ENCODE results near the gene TNS2. TPM values are rescaled to one million over a fixed set of nuclear protein-coding genes. Genes with fewer than 3 reads are reported as not detected.

Gene TNS2
- total and polyA plus RNA-seq, 2 of the 13 experiments (the other 11 are each of a cell fraction or from before 2014, with no cell fraction given), result 8.9 to 20.4 TPM

DNA sequence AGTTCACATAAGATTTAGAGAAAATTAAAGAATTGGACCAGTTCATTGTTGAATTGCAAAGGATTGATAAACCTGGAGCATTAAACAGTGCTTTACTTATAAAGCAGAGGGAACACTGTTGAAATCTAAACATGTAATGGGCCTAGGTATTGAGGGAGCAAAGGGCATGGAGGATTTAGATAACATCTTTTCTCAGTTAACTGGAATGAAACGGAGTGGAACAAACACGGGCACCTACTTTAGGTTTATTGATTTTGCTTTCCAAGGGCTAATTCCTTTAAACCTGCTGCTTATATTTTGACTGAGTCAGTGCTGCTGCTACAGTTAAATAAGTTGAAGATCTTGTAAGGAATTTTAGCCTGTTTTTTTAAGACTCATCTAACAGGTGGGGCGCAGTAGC is 38.0 kb upstream of the TNS2 start (continued):
- TF ChIP-seq, protein P1, sequence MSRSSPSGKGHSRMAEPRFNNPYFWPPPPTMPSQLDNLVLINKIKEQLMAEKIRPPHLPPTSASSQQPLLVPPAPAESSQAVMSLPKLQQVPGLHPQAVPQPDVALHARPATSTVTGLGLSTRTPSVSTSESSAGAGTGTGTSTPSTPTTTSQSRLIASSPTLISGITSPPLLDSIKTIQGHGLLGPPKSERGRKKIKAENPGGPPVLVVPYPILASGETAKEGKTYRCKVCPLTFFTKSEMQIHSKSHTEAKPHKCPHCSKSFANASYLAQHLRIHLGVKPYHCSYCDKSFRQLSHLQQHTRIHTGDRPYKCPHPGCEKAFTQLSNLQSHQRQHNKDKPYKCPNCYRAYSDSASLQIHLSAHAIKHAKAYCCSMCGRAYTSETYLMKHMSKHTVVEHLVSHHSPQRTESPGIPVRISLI (CRISPR knock-in tag; IDR thresholded peaks at IDR 0.05; ENCODE audit: borderline replicate concordance), result no peak
- TF ChIP-seq ZFP91 (CRISPR knock-in tag; IDR thresholded peaks at IDR 0.05; ENCODE audit: borderline replicate concordance), result no peak
- TF ChIP-seq CCAR2 (optimal IDR thresholded peaks at IDR 0.05; ENCODE audit: low read depth, low read length), result no peak
- no peak for TF ChIP-seq ZNF644 (CRISPR knock-in tag; IDR thresholded peaks at IDR 0.05; ENCODE audit: low read depth)
- TF ChIP-seq, protein P2, sequence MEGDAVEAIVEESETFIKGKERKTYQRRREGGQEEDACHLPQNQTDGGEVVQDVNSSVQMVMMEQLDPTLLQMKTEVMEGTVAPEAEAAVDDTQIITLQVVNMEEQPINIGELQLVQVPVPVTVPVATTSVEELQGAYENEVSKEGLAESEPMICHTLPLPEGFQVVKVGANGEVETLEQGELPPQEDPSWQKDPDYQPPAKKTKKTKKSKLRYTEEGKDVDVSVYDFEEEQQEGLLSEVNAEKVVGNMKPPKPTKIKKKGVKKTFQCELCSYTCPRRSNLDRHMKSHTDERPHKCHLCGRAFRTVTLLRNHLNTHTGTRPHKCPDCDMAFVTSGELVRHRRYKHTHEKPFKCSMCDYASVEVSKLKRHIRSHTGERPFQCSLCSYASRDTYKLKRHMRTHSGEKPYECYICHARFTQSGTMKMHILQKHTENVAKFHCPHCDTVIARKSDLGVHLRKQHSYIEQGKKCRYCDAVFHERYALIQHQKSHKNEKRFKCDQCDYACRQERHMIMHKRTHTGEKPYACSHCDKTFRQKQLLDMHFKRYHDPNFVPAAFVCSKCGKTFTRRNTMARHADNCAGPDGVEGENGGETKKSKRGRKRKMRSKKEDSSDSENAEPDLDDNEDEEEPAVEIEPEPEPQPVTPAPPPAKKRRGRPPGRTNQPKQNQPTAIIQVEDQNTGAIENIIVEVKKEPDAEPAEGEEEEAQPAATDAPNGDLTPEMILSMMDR (CRISPR knock-in tag; IDR thresholded peaks at IDR 0.05), result no peak
- TF ChIP-seq ZNF569 (CRISPR knock-in tag; IDR thresholded peaks at IDR 0.05; ENCODE audit: borderline replicate concordance), result no peak
- no peak for TF ChIP-seq PBX2 (CRISPR knock-in tag; IDR thresholded peaks at IDR 0.05)
- TF ChIP-seq, protein P3, sequence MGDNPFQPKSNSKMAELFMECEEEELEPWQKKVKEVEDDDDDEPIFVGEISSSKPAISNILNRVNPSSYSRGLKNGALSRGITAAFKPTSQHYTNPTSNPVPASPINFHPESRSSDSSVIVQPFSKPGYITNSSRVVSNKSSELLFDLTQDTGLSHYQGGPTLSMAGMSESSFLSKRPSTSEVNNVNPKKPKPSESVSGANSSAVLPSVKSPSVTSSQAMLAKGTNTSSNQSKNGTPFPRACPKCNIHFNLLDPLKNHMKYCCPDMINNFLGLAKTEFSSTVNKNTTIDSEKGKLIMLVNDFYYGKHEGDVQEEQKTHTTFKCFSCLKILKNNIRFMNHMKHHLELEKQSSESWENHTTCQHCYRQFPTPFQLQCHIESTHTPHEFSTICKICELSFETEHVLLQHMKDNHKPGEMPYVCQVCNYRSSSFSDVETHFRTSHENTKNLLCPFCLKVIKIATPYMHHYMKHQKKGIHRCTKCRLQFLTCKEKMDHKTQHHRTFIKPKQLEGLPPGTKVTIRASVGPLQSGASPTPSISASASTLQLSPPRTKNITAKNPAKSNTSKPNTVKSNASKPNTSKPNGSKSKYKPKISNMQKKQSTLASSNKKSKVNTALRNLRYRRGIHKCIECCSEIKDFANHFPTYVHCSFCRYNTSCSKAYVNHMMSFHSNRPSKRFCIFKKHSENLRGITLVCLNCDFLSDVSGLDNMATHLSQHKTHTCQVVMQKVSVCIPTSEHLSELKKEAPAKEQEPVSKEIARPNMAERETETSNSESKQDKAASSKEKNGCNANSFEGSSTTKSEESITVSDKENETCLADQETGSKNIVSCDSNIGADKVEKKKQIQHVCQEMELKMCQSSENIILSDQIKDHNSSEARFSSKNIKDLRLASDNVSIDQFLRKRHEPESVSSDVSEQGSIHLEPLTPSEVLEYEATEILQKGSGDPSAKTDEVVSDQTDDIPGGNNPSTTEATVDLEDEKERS (CRISPR knock-in tag; IDR thresholded peaks at IDR 0.05), result no peak
- no peak for TF ChIP-seq ZFP36L1 (CRISPR knock-in tag; IDR thresholded peaks at IDR 0.05)
- no peak for TF ChIP-seq FOXO1 (CRISPR knock-in tag; IDR thresholded peaks at IDR 0.05)
- TF ChIP-seq SNAPC5 (CRISPR knock-in tag; IDR thresholded peaks at IDR 0.05; ENCODE audit: borderline replicate concordance), result no peak
- no peak for TF ChIP-seq ZFP36L2 (CRISPR knock-in tag; IDR thresholded peaks at IDR 0.05)
- no peak for TF ChIP-seq TBX2 (CRISPR knock-in tag; IDR thresholded peaks at IDR 0.05; ENCODE audit: borderline replicate concordance)
- no peak for TF ChIP-seq ZNF720 (CRISPR knock-in tag; IDR thresholded peaks at IDR 0.05)
- no peak for TF ChIP-seq DPF2 (CRISPR knock-in tag; IDR thresholded peaks at IDR 0.05; ENCODE audit: borderline replicate concordance, low read depth)
- no peak for TF ChIP-seq ZNF724P (CRISPR knock-in tag; IDR thresholded peaks at IDR 0.05; ENCODE audit: borderline replicate concordance)
- peak; percentile 57 for TF ChIP-seq NR2F6 (IDR thresholded peaks at IDR 0.05)
- TF ChIP-seq NR2F6 (CRISPR knock-in tag; IDR thresholded peaks at IDR 0.05), result peak; percentile 56

Measured in HepG2 (cell line).